Gastrocnemius medialis (tissue), 4 donors: ENCODE measurements around the gene OCEL1. TPM values are rescaled to one million over a fixed set of nuclear protein-coding genes. Genes with fewer than 3 reads are reported as not detected.

Experiments
- ATAC-seq, 2 donors: fragments of 150-250 bp; one replicate each; pipeline ENCODE4 v1.9.1; 2016
- DNase-seq, 2 donors: peaks; one replicate each; pipeline ENCODE4 v3.0.0-alpha.2; 2019
- H3K27ac ChIP-seq, 4 donors: fragments of 200-600 bp; sonication (generic); 1 replicate in 1 of 4; 2 replicates in 3 of 4; pipeline ENCODE4 v1.5.1; 2016 to 2018; ENCODE audit warnings: mild to moderate bottlenecking in 2 of 4, moderate library complexity in 1 of 4
- H3K27me3 ChIP-seq, 3 donors: fragments of 200-600 bp; sonication (generic) in 2 of 3; 1 replicate in 1 of 3; 2 replicates in 2 of 3; pipeline versions ENCODE4 v1.5.1 to v1.6.0; 2016 to 2019; ENCODE audit warnings: mild to moderate bottlenecking in 1 of 3, moderate library complexity in 1 of 3
- H3K36me3 ChIP-seq, 2 donors: fragments of 200-600 bp; sonication (generic) in 1 of 2; one replicate each; pipeline ENCODE4 v1.5.1; 2017 to 2018
- H3K4me1 ChIP-seq, 2 donors: fragments of 200-600 bp; sonication (generic) in 1 of 2; one replicate each; pipeline ENCODE4 v1.5.1; 2016 to 2017; ENCODE audit warnings: mild to moderate bottlenecking in 2 of 2
- H3K4me3 ChIP-seq, 4 donors: fragments of 200-600 bp; sonication (generic) in 3 of 4; 1 replicate in 1 of 4; 2 replicates in 3 of 4; pipeline ENCODE4 v1.5.1; 2016 to 2019; ENCODE audit warnings: mild to moderate bottlenecking in 2 of 4
- H3K9me3 ChIP-seq, 3 donors: fragments of 200-600 bp; sonication (generic) in 2 of 3; 1 replicate in 1 of 3; 2 replicates in 2 of 3; pipeline ENCODE4 v1.5.1; 2016 to 2019
- POLR2A ChIP-seq, 2 donors: fragments of 450-650 bp; IDR thresholded peaks; one replicate each; pipeline ENCODE4 v1.6.1; 2017; ENCODE audit warnings: antibody characterized with exemption in 2 of 2, mild to moderate bottlenecking in 2 of 2, moderate library complexity in 2 of 2
- in situ Hi-C, 4 donors: fragments of 200-750 bp; cut with MboI; loops; one replicate each; pipeline versions ENCODE4 v1.15.0 to v1.8.0; 2017; ENCODE audit warnings: low sequenced_read_pairs in 4 of 4
- intact Hi-C: fragments of 100-400 bp; cut with DNase I; formaldehyde crosslinking; loops from one replicate; pipeline ENCODE4 v1.15.1; 2023; ENCODE audit warnings: low total_unique reads
- total RNA-seq, 4 donors: library from RNA; depleted of rRNA; stranded (reverse); fragments of >200 nt; gene quantifications; one replicate each; pipeline versions ENCODE4 v1.1.0 to v1.2.3, GENCODE V29; 2016
- TF ChIP-seq, protein P1 (sequence below), 5 experiments: fragments of 450-650 bp in 3 of 5; fragments of 200-600 bp in 2 of 5; sonication (generic) in 2 of 5; IDR thresholded peaks in 4 of 5; conservative IDR thresholded peaks in 1 of 5; 1 replicate in 4 of 5; 2 replicates in 1 of 5; pipeline ENCODE4 v1.5.1; 2016 to 2019; ENCODE audit warnings: antibody characterized with exemption in 5 of 5, mild to moderate bottlenecking in 3 of 5, moderate library complexity in 3 of 5

The OCEL1 gene
- total RNA-seq, 4 donors from 2014 or later, result 3.3 to 5.8 (median 4.5) TPM

DNA sequence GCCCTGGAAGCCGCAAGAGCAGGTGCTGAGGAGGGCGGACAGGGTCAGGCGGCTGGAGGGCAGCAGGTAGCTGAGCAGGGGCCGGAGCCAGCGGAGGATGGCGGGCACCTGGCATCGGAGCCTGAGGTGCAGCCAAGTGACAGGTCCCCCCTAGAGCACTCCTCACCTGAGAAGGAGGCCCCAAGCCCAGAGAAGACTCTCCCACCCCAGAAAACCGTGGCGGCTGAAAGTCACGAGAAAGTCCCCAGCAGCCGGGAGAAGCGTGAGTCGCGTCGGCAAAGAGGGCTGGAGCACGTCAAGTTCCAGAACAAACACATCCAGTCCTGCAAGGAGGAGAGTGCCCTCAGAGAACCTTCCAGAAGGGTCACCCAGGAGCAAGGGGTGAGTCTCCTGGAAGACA, 31.4 kb upstream of the OCEL1 start:
- Histone ChIP-seq H3K4me3 (no peak overlapping the region), H3K27me3 (no peaks in the 10 kb centered on the region), H3K4me1 (no peaks in the 10 kb centered on the region), H3K27ac (no peak overlapping the region), H3K9me3 (no peaks in the 10 kb centered on the region), H3K36me3 (peaks cover 0 to 48% of the 10 kb centered on the region in 2 donors)
- intact Hi-C loops (no loop called here), in situ Hi-C loops (no loop called here)
- no peak for TF ChIP-seq POLR2A (IDR thresholded peaks at IDR 0.05)
- TF ChIP-seq, protein P1, sequence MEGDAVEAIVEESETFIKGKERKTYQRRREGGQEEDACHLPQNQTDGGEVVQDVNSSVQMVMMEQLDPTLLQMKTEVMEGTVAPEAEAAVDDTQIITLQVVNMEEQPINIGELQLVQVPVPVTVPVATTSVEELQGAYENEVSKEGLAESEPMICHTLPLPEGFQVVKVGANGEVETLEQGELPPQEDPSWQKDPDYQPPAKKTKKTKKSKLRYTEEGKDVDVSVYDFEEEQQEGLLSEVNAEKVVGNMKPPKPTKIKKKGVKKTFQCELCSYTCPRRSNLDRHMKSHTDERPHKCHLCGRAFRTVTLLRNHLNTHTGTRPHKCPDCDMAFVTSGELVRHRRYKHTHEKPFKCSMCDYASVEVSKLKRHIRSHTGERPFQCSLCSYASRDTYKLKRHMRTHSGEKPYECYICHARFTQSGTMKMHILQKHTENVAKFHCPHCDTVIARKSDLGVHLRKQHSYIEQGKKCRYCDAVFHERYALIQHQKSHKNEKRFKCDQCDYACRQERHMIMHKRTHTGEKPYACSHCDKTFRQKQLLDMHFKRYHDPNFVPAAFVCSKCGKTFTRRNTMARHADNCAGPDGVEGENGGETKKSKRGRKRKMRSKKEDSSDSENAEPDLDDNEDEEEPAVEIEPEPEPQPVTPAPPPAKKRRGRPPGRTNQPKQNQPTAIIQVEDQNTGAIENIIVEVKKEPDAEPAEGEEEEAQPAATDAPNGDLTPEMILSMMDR (IDR thresholded peaks at IDR 0.05 in 4 of 5, conservative IDR thresholded peaks at IDR 0.05 in 1 of 5), result no peak
- no peak for DNase-seq
- ATAC-seq, result no peak

DNA sequence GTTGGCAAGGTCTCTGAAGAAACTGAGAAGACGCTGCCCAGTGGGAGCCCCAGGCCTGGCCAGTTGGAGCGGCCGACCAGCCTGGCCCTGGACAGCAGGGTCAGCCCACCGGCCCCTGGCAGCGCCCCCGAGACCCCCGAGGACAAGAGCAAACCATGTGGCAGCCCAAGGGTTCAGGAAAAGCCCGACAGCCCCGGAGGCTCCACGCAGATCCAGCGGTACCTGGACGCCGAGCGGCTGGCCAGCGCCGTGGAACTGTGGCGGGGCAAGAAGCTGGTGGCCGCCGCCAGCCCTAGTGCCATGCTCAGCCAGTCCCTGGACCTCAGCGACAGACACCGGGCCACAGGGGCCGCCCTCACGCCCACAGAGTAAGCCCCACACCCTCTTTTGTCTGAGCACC, 30.9 kb upstream of the OCEL1 start:
- intact Hi-C loops, result no loop called here
- peaks cover 0 to 51% of the 10 kb centered on the region in 2 donors for H3K36me3 ChIP-seq
- no peaks in the 10 kb centered on the region for H3K27me3 ChIP-seq
- no peak overlapping the region for H3K27ac ChIP-seq
- no peaks in the 10 kb centered on the region for H3K4me1 ChIP-seq
- DNase-seq (no peak), ATAC-seq (no peak)
- TF ChIP-seq, protein P1 (IDR thresholded peaks at IDR 0.05 in 4 of 5, conservative IDR thresholded peaks at IDR 0.05 in 1 of 5), result no peak
- no peak for TF ChIP-seq POLR2A (IDR thresholded peaks at IDR 0.05)
- in situ Hi-C loops, result no loop called here
- no peaks in the 10 kb centered on the region for H3K9me3 ChIP-seq
- no peak overlapping the region for H3K4me3 ChIP-seq

GRCh38 chr19:17196610-17197009, 29.4 kb upstream of the OCEL1 start:
- no peak overlapping the region for H3K4me3 ChIP-seq
- H3K27ac ChIP-seq, result no peak overlapping the region
- ATAC-seq, result no peak
- no peaks in the 10 kb centered on the region for H3K4me1 ChIP-seq
- no peaks in the 10 kb centered on the region for H3K27me3 ChIP-seq
- peaks cover 0 to 57% of the 10 kb centered on the region in 2 donors for H3K36me3 ChIP-seq
- in situ Hi-C loops, result no loop called here
- no peaks in the 10 kb centered on the region for H3K9me3 ChIP-seq
- TF ChIP-seq, protein P1 (IDR thresholded peaks at IDR 0.05 in 4 of 5, conservative IDR thresholded peaks at IDR 0.05 in 1 of 5), result no peak
- no peak for TF ChIP-seq POLR2A (IDR thresholded peaks at IDR 0.05)
- intact Hi-C loops, result no loop called here
- no peak for DNase-seq

- no peak for TF ChIP-seq POLR2A (IDR thresholded peaks at IDR 0.05)
- TF ChIP-seq, protein P1 (IDR thresholded peaks at IDR 0.05 in 4 of 5, conservative IDR thresholded peaks at IDR 0.05 in 1 of 5), result no peak
- ATAC-seq (no peak), DNase-seq (no peak)
- H3K4me1 ChIP-seq, result no peaks in the 10 kb centered on the region
- H3K4me3 ChIP-seq, result no peak overlapping the region
- no peaks in the 10 kb centered on the region for H3K27me3 ChIP-seq
- no peaks in the 10 kb centered on the region for H3K9me3 ChIP-seq
- peaks cover 0 to 63% of the 10 kb centered on the region in 2 donors for H3K36me3 ChIP-seq
- intact Hi-C loops, result no loop called here
- no peak overlapping the region for H3K27ac ChIP-seq
- in situ Hi-C loops, result no loop called here
These were observed 28.4 kb upstream of the OCEL1 start for GRCh38 chr19:17197666-17198065.
